B cell (primary cell): ENCODE data around the gene GLIPR1L1. TPM values are rescaled to one million over a fixed set of nuclear protein-coding genes. Genes with fewer than 3 reads are reported as not detected.

Source experiments
- ATAC-seq: fragments of 200-7000 bp; cut with Tn5 transposase; one replicate; pipeline ENCODE4 v1.10.0; 2021; ENCODE audit warnings: low read depth, mild to moderate bottlenecking, moderate number of reproducible peaks, moderate library complexity
- CTCF ChIA-PET: fragments of 350-600 bp; sonication (Branson Sonifier 250); formaldehyde crosslinking; loops from one replicate; lab custom pipeline; 2021; ENCODE audit warnings: antibody characterized with exemption, inconsistent platforms; lab: Charles Lee
- POLR2A ChIA-PET: fragments of 350-600 bp; sonication (Branson Sonifier 250); formaldehyde crosslinking; loops from one replicate; lab custom pipeline; 2021; ENCODE audit warnings: antibody characterized with exemption; lab: Charles Lee
- DNase-seq: peaks from one replicate; pipeline ENCODE4 v3.0.0; 2013
- H2AFZ ChIP-seq: 2 replicates; pipeline ENCODE4 v1.6.1; 2012; ENCODE audit warnings: mild to moderate bottlenecking, low read depth, low read length; ENCODE audit not compliant: insufficient read depth, poor library complexity, severe bottlenecking
- H3K27ac ChIP-seq, 2 donors: 1 replicate in 1 of 2; 2 replicates in 1 of 2; pipeline ENCODE4 v1.5.1; 2012 to 2013; ENCODE audit warnings: low read length in 2 of 2, mild to moderate bottlenecking in 2 of 2, moderate library complexity in 1 of 2
- H3K27me3 ChIP-seq, 4 experiments: fragments of 200-600 bp in 1 of 4; sonication (generic) in 1 of 4; replicated peaks in 1 of 4; 1 replicate in 2 of 4; 2 replicates in 2 of 4; pipeline versions ENCODE4 v1.6.1 to v1.7.0; 2013 to 2016; ENCODE audit warnings: low read length in 3 of 4, mild to moderate bottlenecking in 2 of 4, mixed read lengths in 1 of 4, moderate library complexity in 1 of 4; ENCODE audit not compliant: insufficient read depth in 4 of 4, control insufficient read depth in 3 of 4; ENCODE audit errors: control extremely low read depth in 1 of 4
- H3K36me3 ChIP-seq, 2 experiments: replicated peaks in 1 of 2; 1 replicate in 1 of 2; 2 replicates in 1 of 2; pipeline versions ENCODE4 v1.6.1 to v1.7.1; 2013; ENCODE audit warnings: low read length in 1 of 2; ENCODE audit not compliant: insufficient read depth in 2 of 2, control insufficient read depth in 1 of 2; ENCODE audit errors: control extremely low read depth in 1 of 2, extremely low read depth in 1 of 2
- H3K4me1 ChIP-seq, 2 donors: fragments of 200-600 bp in 1 of 2; sonication (generic) in 1 of 2; 1 replicate in 1 of 2; 2 replicates in 1 of 2; pipeline versions ENCODE4 v1.5.1 to v1.6.1; 2013 to 2017; ENCODE audit warnings: low read length in 2 of 2; ENCODE audit not compliant: control insufficient read depth in 2 of 2, insufficient read depth in 2 of 2
- H3K4me2 ChIP-seq: replicated peaks from 2 replicates; pipeline ENCODE3; 2012; ENCODE audit warnings: mild to moderate bottlenecking, low read depth, low read length; ENCODE audit not compliant: poor library complexity, severe bottlenecking
- H3K4me3 ChIP-seq, 5 experiments: fragments of 200-600 bp in 1 of 5; sonication (generic) in 1 of 5; 1 replicate in 3 of 5; 2 replicates in 2 of 5; pipeline versions ENCODE4 v1.5.1 to v1.7.0; 2011 to 2016; ENCODE audit warnings: low read length in 4 of 5, mild to moderate bottlenecking in 4 of 5, low read depth in 2 of 5, control low read depth in 1 of 5, moderate library complexity in 1 of 5; ENCODE audit not compliant: insufficient read depth in 1 of 5; ENCODE audit errors: control extremely low read depth in 1 of 5, extremely low read depth in 1 of 5
- H3K79me2 ChIP-seq: fragments of 200-600 bp; sonication (generic); one replicate; pipeline ENCODE4 v1.6.0; 2016; ENCODE audit warnings: low read length; ENCODE audit not compliant: control insufficient read depth, insufficient read depth
- H3K9ac ChIP-seq: fragments of 200-600 bp; sonication (generic); 2 replicates; pipeline ENCODE4 v1.6.1; 2017; ENCODE audit warnings: mild to moderate bottlenecking, low read length, moderate library complexity
- H3K9me3 ChIP-seq, 3 donors: one replicate each; pipeline versions ENCODE4 v1.6.1 to v1.7.1; 2013; ENCODE audit warnings: low read length in 2 of 3; ENCODE audit not compliant: control insufficient read depth in 2 of 3, insufficient read depth in 1 of 3; ENCODE audit errors: control extremely low read depth in 1 of 3
- H4K20me1 ChIP-seq: 2 replicates; pipeline ENCODE4 v1.6.0; 2012; ENCODE audit warnings: mild to moderate bottlenecking, low read length; ENCODE audit not compliant: insufficient read depth, control insufficient read depth, poor library complexity, severe bottlenecking
- H3K27ac Mint-ChIP-seq: one replicate; pipeline ENCODE4 v1.8.0; 2021; ENCODE audit warnings: mixed read lengths
- H3K27me3 Mint-ChIP-seq: one replicate; pipeline ENCODE4 v1.8.0; 2021; ENCODE audit warnings: mixed read lengths
- H3K4me1 Mint-ChIP-seq: one replicate; pipeline ENCODE4 v1.8.0; 2021; ENCODE audit warnings: mixed read lengths
- H3K4me3 Mint-ChIP-seq: one replicate; pipeline ENCODE4 v1.8.0; 2021; ENCODE audit warnings: mixed read lengths
- H3K9me3 Mint-ChIP-seq: one replicate; pipeline ENCODE4 v1.8.0; 2022; ENCODE audit warnings: mixed read lengths; ENCODE audit not compliant: insufficient read depth
- CTCF ChIP-seq: fragments of 200-600 bp; IDR thresholded peaks from one replicate; pipeline ENCODE4 v1.8.0; 2022; ENCODE audit warnings: antibody characterized with exemption, mild to moderate bottlenecking
- EZH2 ChIP-seq: IDR thresholded peaks from 2 replicates; pipeline ENCODE4 v1.6.1; 2012; ENCODE audit warnings: borderline replicate concordance, low read depth, mild to moderate bottlenecking, moderate library complexity, low read length; ENCODE audit not compliant: insufficient read depth, poor library complexity, severe bottlenecking
- WGBS: methylation state at CpG from one replicate; pipeline ENCODE4 v1.1.5; 2013; ENCODE audit warnings: missing lambda C conversion rate; ENCODE audit not compliant: insufficient coverage; 5-methylcytosine and 5-hydroxymethylcytosine counted together
- intact Hi-C: fragments of 100-400 bp; cut with micrococcal nuclease; formaldehyde crosslinking; loops from one replicate; pipeline ENCODE4 v1.10.0; 2022
- polyA plus RNA-seq: library from polyadenylated mRNA; depleted of rRNA; stranded (reverse); fragments of >200 nt; gene quantifications from 2 replicates; pipeline ENCODE4 v1.2.3, GENCODE V29; 2012
- total RNA-seq, 2 donors: library from RNA; stranded (reverse); fragments of 120-200 nt in 1 of 2; gene quantifications; 1 replicate in 1 of 2; 2 replicates in 1 of 2; pipeline versions ENCODE4 v1.2.3 to v1.2.4, GENCODE V29; 2013 to 2022

GLIPR1L1 gene
- total and polyA plus RNA-seq, 2 donors (not counting 1 experiment from before 2014, with no cell fraction given) = not detected

- Histone ChIP-seq H3K9ac (no peak overlapping the region), H4K20me1 (no peaks in the 10 kb centered on the region), H3K79me2 (no peaks in the 10 kb centered on the region), H3K4me2 (no peak overlapping the region), H3K36me3 (no peaks in the 10 kb centered on the region), H3K9me3 (peaks cover 0 to 3% (median 0%) of the 10 kb centered on the region in 3 donors), H3K4me3 (no peak overlapping the region), H3K27me3 (no peaks in the 10 kb centered on the region), H2AFZ (no peak overlapping the region), H3K4me1 (no peaks in the 10 kb centered on the region), H3K27ac (no peak overlapping the region)
- intact Hi-C loops = no loop called here
- CTCF ChIA-PET = no interaction called here
- Mint-ChIP-seq H3K4me1 (no peaks in the 10 kb centered on the region), H3K27me3 (peaks cover 15% of the 10 kb centered on the region), H3K4me3 (no peak overlapping the region), H3K9me3 (no peaks in the 10 kb centered on the region), H3K27ac (no peak overlapping the region)
- POLR2A ChIA-PET = no interaction called here
- ATAC-seq (no peak), DNase-seq (no peak)
- WGBS = 95% methylated on average over 4 of the region's 4 CpGs
- TF ChIP-seq EZH2 = no peak
- no peak for TF ChIP-seq CTCF
Observed at GRCh38 chr12:75349946-75350345, 15.5 kb downstream of the GLIPR1L1 start.

GRCh38 chr12:75350413-75350812 lies 15.9 kb downstream of the GLIPR1L1 start:
- Mint-ChIP-seq H3K27me3 (peaks cover 15% of the 10 kb centered on the region), H3K4me3 (no peak overlapping the region), H3K27ac (no peak overlapping the region), H3K4me1 (no peaks in the 10 kb centered on the region), H3K9me3 (peaks cover 2% of the 10 kb centered on the region)
- H3K9ac ChIP-seq = no peak overlapping the region
- ChIA-PET POLR2A (no interaction called here), CTCF (no interaction called here)
- H3K4me3 ChIP-seq = no peak overlapping the region
- no peak overlapping the region for H3K4me2 ChIP-seq
- no peaks in the 10 kb centered on the region for H3K36me3 ChIP-seq
- no peak overlapping the region for H2AFZ ChIP-seq
- ATAC-seq (no peak), DNase-seq (no peak)
- H3K9me3 ChIP-seq = peaks cover 0 to 7% (median 0%) of the 10 kb centered on the region in 3 donors
- H3K4me1 ChIP-seq = no peaks in the 10 kb centered on the region
- intact Hi-C loops = no loop called here
- WGBS = 90% methylated on average over 1 of the region's 2 CpGs
- no peak overlapping the region for H3K27ac ChIP-seq
- H3K27me3 ChIP-seq = no peaks in the 10 kb centered on the region
- no peaks in the 10 kb centered on the region for H3K79me2 ChIP-seq
- TF ChIP-seq CTCF (no peak), EZH2 (no peak)
- H4K20me1 ChIP-seq = no peaks in the 10 kb centered on the region
